ENCODE measurements around the gene FAM83B.

The FAM83B gene

DNA sequence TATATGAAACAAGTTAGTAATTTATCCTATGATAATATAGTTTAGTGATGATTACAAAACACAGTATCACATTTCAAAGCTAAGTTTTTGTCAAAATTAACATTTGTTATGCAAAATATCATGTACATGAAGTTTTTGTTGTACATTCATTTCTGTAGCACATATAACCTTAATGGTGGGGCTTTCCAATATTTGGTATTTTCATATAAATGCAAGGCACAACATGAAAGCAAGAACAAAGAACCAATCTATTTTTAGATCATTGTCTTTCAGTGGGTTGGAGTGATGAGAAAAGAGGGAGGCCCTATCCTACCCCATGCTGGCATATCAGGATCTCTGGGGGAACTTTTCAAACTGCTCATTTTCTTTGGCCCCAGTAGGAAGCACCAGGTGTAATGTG, 53.4 kb downstream of the FAM83B start:
- no peaks in the 10 kb centered on the region for H3K4me1 ChIP-seq (ENCODE audit: control insufficient read depth, low read length)
- no peaks in the 10 kb centered on the region for H3F3A ChIP-seq (ENCODE audit: control insufficient read depth, insufficient read depth)
- TF ChIP-seq, protein P1, sequence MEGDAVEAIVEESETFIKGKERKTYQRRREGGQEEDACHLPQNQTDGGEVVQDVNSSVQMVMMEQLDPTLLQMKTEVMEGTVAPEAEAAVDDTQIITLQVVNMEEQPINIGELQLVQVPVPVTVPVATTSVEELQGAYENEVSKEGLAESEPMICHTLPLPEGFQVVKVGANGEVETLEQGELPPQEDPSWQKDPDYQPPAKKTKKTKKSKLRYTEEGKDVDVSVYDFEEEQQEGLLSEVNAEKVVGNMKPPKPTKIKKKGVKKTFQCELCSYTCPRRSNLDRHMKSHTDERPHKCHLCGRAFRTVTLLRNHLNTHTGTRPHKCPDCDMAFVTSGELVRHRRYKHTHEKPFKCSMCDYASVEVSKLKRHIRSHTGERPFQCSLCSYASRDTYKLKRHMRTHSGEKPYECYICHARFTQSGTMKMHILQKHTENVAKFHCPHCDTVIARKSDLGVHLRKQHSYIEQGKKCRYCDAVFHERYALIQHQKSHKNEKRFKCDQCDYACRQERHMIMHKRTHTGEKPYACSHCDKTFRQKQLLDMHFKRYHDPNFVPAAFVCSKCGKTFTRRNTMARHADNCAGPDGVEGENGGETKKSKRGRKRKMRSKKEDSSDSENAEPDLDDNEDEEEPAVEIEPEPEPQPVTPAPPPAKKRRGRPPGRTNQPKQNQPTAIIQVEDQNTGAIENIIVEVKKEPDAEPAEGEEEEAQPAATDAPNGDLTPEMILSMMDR (IDR thresholded peaks at IDR 0.05; ENCODE audit: low read depth, low read length, poor library complexity, severe bottlenecking): no peak
- no peak for TF ChIP-seq EZH2phosphoT487 (IDR thresholded peaks at IDR 0.05; ENCODE audit: borderline replicate concordance, low read length)
- no peak overlapping the region for H3K27ac ChIP-seq (ENCODE audit: low read depth, low read length)
- H3K36me3 ChIP-seq (ENCODE audit: control insufficient read depth, low read length): no peaks in the 10 kb centered on the region
- H3K79me2 ChIP-seq (ENCODE audit: control insufficient read depth, low read length): no peaks in the 10 kb centered on the region
- no peaks in the 10 kb centered on the region for H3K9me2 ChIP-seq (replicated peaks; ENCODE audit: control insufficient read depth, low read length)
- no peaks in the 10 kb centered on the region for H4K20me1 ChIP-seq (ENCODE audit: control insufficient read depth, insufficient read depth, low read depth, low read length)
- H3K4me3 ChIP-seq (ENCODE audit: low read length): no peak overlapping the region
- H3K9me3 ChIP-seq (ENCODE audit: control insufficient read depth, insufficient read depth, low read length): no peaks in the 10 kb centered on the region
- no peak overlapping the region for H3K4me2 ChIP-seq (ENCODE audit: low read length)
- H3K27me3 ChIP-seq (ENCODE audit: control insufficient read depth, low read length): no peaks in the 10 kb centered on the region

DNA sequence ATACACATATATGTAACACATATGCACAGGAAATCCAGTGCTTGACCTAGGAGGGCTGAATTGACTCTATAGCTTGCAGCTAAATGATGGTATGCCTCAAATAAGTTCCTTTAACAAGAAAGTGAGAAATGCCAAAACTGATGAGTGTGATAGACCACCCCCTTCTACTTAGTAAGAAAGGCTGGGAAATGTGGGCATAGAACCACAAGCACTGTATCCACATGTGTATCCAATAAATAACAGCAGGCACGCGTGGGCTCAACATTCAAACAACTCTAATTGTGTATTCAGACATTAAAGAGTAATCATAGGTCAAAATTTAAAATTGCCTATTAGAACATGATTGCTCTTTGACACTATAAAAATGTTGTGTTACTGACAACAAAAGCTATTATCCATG, 54.1 kb downstream of the FAM83B start:
- Histone ChIP-seq H3F3A (ENCODE audit: control insufficient read depth, insufficient read depth) (no peaks in the 10 kb centered on the region), H3K27me3 (ENCODE audit: control insufficient read depth, low read length) (no peaks in the 10 kb centered on the region), H3K27ac (ENCODE audit: low read depth, low read length) (no peak overlapping the region), H3K4me3 (ENCODE audit: low read length) (no peak overlapping the region), H3K79me2 (ENCODE audit: control insufficient read depth, low read length) (no peaks in the 10 kb centered on the region), H3K4me2 (ENCODE audit: low read length) (no peak overlapping the region), H3K9me3 (ENCODE audit: control insufficient read depth, insufficient read depth, low read length) (no peaks in the 10 kb centered on the region), H3K4me1 (ENCODE audit: control insufficient read depth, low read length) (no peaks in the 10 kb centered on the region), H4K20me1 (ENCODE audit: control insufficient read depth, insufficient read depth, low read depth, low read length) (no peaks in the 10 kb centered on the region), H3K9me2 (replicated peaks; ENCODE audit: control insufficient read depth, low read length) (no peaks in the 10 kb centered on the region), H3K36me3 (ENCODE audit: control insufficient read depth, low read length) (no peaks in the 10 kb centered on the region)
- TF ChIP-seq, protein P1 (IDR thresholded peaks at IDR 0.05; ENCODE audit: low read depth, low read length, poor library complexity, severe bottlenecking): no peak
- no peak for TF ChIP-seq EZH2phosphoT487 (IDR thresholded peaks at IDR 0.05; ENCODE audit: borderline replicate concordance, low read length)

DNA sequence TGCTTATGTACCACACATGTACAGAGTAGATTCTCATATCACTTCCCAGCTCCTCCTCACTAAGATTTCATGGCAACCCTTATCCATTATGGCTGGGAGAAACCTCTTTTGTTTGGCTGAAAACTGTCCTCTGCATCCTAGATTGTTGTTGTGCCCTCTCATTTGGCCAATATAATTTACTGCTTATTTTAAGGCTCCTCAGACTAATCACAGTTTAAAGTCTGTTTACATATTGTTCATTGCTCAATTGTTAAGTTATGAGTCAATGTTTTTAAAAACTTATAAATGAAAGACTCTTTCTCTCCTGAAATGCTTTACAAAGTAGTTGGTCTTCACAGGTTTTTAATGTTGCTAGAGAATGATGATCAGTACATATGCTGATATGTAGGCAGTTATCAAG, 57.3 kb downstream of the FAM83B start:
- H3K9me3 ChIP-seq (ENCODE audit: control insufficient read depth, insufficient read depth, low read length): no peaks in the 10 kb centered on the region
- no peaks in the 10 kb centered on the region for H3K79me2 ChIP-seq (ENCODE audit: control insufficient read depth, low read length)
- H3K9me2 ChIP-seq (replicated peaks; ENCODE audit: control insufficient read depth, low read length): no peaks in the 10 kb centered on the region
- no peak overlapping the region for H3K27ac ChIP-seq (ENCODE audit: low read depth, low read length)
- H3K36me3 ChIP-seq (ENCODE audit: control insufficient read depth, low read length): no peaks in the 10 kb centered on the region
- no peak overlapping the region for H3K4me3 ChIP-seq (ENCODE audit: low read length)
- H3K4me2 ChIP-seq (ENCODE audit: low read length): no peak overlapping the region
- no peaks in the 10 kb centered on the region for H3F3A ChIP-seq (ENCODE audit: control insufficient read depth, insufficient read depth)
- H3K4me1 ChIP-seq (ENCODE audit: control insufficient read depth, low read length): no peaks in the 10 kb centered on the region
- no peaks in the 10 kb centered on the region for H3K27me3 ChIP-seq (ENCODE audit: control insufficient read depth, low read length)
- no peaks in the 10 kb centered on the region for H4K20me1 ChIP-seq (ENCODE audit: control insufficient read depth, insufficient read depth, low read depth, low read length)
- TF ChIP-seq EZH2phosphoT487 (IDR thresholded peaks at IDR 0.05; ENCODE audit: borderline replicate concordance, low read length): no peak
- TF ChIP-seq, protein P1 (IDR thresholded peaks at IDR 0.05; ENCODE audit: low read depth, low read length, poor library complexity, severe bottlenecking): no peak

DNA sequence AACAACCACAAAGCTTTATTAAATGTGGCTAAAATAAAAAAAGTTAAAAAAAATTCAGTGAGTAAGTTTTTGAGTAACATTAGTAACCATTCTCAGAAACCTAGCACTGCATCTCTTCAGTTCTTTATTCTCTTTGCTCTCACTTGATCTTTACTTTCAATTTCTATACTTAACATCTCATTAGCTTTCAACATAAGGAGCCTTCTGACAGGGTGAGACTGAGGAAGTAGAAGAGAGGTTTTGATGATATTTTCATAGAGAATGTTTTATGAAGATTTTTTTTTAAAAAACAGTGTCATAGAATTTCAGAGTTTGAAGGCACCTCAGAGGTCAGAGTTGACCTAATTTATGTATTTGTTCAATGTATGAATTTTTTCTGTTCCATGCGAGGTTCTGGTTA, 60.8 kb downstream of the FAM83B start:
- no peaks in the 10 kb centered on the region for H3K27me3 ChIP-seq (ENCODE audit: control insufficient read depth, low read length)
- H3F3A ChIP-seq (ENCODE audit: control insufficient read depth, insufficient read depth): no peaks in the 10 kb centered on the region
- H3K4me2 ChIP-seq (ENCODE audit: low read length): no peak overlapping the region
- no peaks in the 10 kb centered on the region for H4K20me1 ChIP-seq (ENCODE audit: control insufficient read depth, insufficient read depth, low read depth, low read length)
- no peaks in the 10 kb centered on the region for H3K9me3 ChIP-seq (ENCODE audit: control insufficient read depth, insufficient read depth, low read length)
- H3K27ac ChIP-seq (ENCODE audit: low read depth, low read length): no peak overlapping the region
- H3K4me3 ChIP-seq (ENCODE audit: low read length): no peak overlapping the region
- H3K4me1 ChIP-seq (ENCODE audit: control insufficient read depth, low read length): no peaks in the 10 kb centered on the region
- no peak for TF ChIP-seq EZH2phosphoT487 (IDR thresholded peaks at IDR 0.05; ENCODE audit: borderline replicate concordance, low read length)
- TF ChIP-seq, protein P1 (IDR thresholded peaks at IDR 0.05; ENCODE audit: low read depth, low read length, poor library complexity, severe bottlenecking): no peak
- H3K79me2 ChIP-seq (ENCODE audit: control insufficient read depth, low read length): no peaks in the 10 kb centered on the region
- no peaks in the 10 kb centered on the region for H3K36me3 ChIP-seq (ENCODE audit: control insufficient read depth, low read length)
- H3K9me2 ChIP-seq (replicated peaks; ENCODE audit: control insufficient read depth, low read length): no peaks in the 10 kb centered on the region

Data from DOHH2 (cell line).